ENCODE measurements around the gene RGS4. TPM values are rescaled to one million over a fixed set of nuclear protein-coding genes. Genes with fewer than 3 reads are reported as not detected.
A peak's percentile ranks its signal among the peaks of the same experiment; 100 is the strongest.

RGS4 gene
- total RNA-seq, 1 experiment from 2014 or later = 3.2 TPM

DNA sequence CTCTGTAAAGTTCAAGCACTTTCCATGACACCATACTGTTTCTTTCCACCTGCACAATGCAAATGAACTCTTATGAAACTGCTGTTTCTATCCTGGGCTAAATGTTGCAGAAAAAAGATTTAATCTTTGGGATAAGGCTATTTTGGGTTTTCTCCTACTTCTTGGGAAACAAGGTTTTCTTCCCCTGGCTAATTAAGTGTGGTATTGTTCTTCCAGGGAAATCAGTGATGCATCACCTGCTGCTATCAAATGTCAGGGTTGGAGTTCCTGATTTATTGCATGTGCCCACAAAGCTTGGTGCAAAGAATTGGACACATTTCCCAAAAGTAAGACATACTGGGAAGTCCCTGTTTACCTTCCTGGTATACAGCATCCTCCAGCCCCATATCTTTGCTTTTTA, 6.0 kb upstream of the RGS4 start:
- POLR2A ChIA-PET = no interaction called here
- no peak for ATAC-seq
- DNase-seq (ENCODE audit: low spot score) = no peak
- Mint-ChIP-seq H3K36me3 (no peaks in the 10 kb centered on the region), H3K4me3 (no peak overlapping the region), H3K27me3 (ENCODE audit: low read depth) (no peaks in the 10 kb centered on the region), H3K4me1 (peaks cover 23% of the 10 kb centered on the region), H3K9me3 (no peaks in the 10 kb centered on the region), H3K27ac (peak overlapping the region; percentile 33; the same call in 1 of the 2 replicates)
- CTCF ChIA-PET = no interaction called here
- TF ChIP-seq HMGA2 (CRISPR knock-in tag; IDR thresholded peaks at IDR 0.05) (no peak), ZNF416 (CRISPR knock-in tag; IDR thresholded peaks at IDR 0.05) (no peak), EMX1 (CRISPR knock-in tag; IDR thresholded peaks at IDR 0.05) (no peak), PREB (CRISPR knock-in tag; IDR thresholded peaks at IDR 0.05; ENCODE audit: borderline replicate concordance) (no peak), ELF4 (CRISPR knock-in tag; IDR thresholded peaks at IDR 0.05; ENCODE audit: low read depth) (no peak), NR1H2 (CRISPR knock-in tag; IDR thresholded peaks at IDR 0.05) (no peak), E2F1 (CRISPR knock-in tag; IDR thresholded peaks at IDR 0.05) (no peak), RORB (CRISPR knock-in tag; IDR thresholded peaks at IDR 0.05) (no peak)

- Mint-ChIP-seq H3K9me3 (no peaks in the 10 kb centered on the region), H3K4me1 (peaks cover 26% of the 10 kb centered on the region), H3K4me3 (no peak overlapping the region), H3K36me3 (no peaks in the 10 kb centered on the region), H3K27ac (peak overlapping the region; percentile 33), H3K27me3 (ENCODE audit: low read depth) (no peaks in the 10 kb centered on the region)
- ATAC-seq (peak; percentile 78), DNase-seq (ENCODE audit: low spot score) (no peak)
- TF ChIP-seq NR1H2 (CRISPR knock-in tag; IDR thresholded peaks at IDR 0.05) (no peak), ZNF532 (CRISPR knock-in tag; IDR thresholded peaks at IDR 0.05; ENCODE audit: borderline replicate concordance) (no peak), EMX1 (CRISPR knock-in tag; IDR thresholded peaks at IDR 0.05) (no peak), ZNF317 (CRISPR knock-in tag; IDR thresholded peaks at IDR 0.05; ENCODE audit: borderline replicate concordance, low read depth) (no peak), ZNF232 (CRISPR knock-in tag; IDR thresholded peaks at IDR 0.05) (no peak), E2F1 (CRISPR knock-in tag; IDR thresholded peaks at IDR 0.05) (no peak)
- TF ChIP-seq, protein P1, sequence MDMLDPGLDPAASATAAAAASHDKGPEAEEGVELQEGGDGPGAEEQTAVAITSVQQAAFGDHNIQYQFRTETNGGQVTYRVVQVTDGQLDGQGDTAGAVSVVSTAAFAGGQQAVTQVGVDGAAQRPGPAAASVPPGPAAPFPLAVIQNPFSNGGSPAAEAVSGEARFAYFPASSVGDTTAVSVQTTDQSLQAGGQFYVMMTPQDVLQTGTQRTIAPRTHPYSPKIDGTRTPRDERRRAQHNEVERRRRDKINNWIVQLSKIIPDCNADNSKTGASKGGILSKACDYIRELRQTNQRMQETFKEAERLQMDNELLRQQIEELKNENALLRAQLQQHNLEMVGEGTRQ (CRISPR knock-in tag; IDR thresholded peaks at IDR 0.05) = no peak
- ChIA-PET POLR2A (no interaction called here), CTCF (interaction anchor here (1.9 kb wide), 1 partner anchor 186 kb away, joined by 4 read pairs; no protein-coding TSS in a partner anchor)
Measured at GRCh38 chr1:163063610-163064009, 5.6 kb upstream of the RGS4 start.

DNA sequence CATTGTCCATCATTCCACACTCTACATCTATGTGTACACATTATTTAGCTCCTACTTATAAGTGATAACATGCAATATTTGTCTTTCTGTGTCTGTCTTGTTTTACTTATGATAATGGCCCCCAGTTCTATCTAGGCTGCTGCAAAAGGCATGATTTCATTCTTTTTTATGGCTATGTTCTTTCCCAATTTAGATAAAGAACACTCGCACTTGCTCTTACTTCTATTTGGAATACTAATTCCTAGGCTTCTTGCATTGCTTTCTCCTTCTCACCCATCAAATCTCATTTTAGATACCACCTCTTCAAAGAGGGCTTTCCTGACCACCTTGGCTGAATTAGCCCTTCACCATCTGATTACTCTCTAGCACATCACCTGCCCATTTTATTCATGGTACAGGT, 3.0 kb upstream of the RGS4 start:
- no peaks in the 10 kb centered on the region for H3K36me3 Mint-ChIP-seq
- no peak overlapping the region for H3K4me3 Mint-ChIP-seq
- no peak for ATAC-seq

More for the DNA sequence above, 3.0 kb upstream of the RGS4 start:
- Mint-ChIP-seq H3K27me3 (ENCODE audit: low read depth) (no peaks in the 10 kb centered on the region), H3K27ac (no peak overlapping the region), H3K9me3 (no peaks in the 10 kb centered on the region), H3K4me1 (peaks cover 41% of the 10 kb centered on the region)
- DNase-seq (ENCODE audit: low spot score) = no peak
- CTCF ChIA-PET = no interaction called here
- TF ChIP-seq OVOL2 (CRISPR knock-in tag; IDR thresholded peaks at IDR 0.05; ENCODE audit: borderline replicate concordance) (no peak), CREM (CRISPR knock-in tag; IDR thresholded peaks at IDR 0.05) (no peak), ETV6 (CRISPR knock-in tag; IDR thresholded peaks at IDR 0.05) (no peak), ELF4 (CRISPR knock-in tag; IDR thresholded peaks at IDR 0.05; ENCODE audit: low read depth) (no peak), ZNF138 (CRISPR knock-in tag; conservative IDR thresholded peaks at IDR 0.05) (no peak), MYBL2 (CRISPR knock-in tag; IDR thresholded peaks at IDR 0.05) (no peak), ZNF232 (CRISPR knock-in tag; IDR thresholded peaks at IDR 0.05) (no peak)
- POLR2A ChIA-PET = no interaction called here
